Neutrophil (primary cell): ENCODE data around the gene GSPT1.

Experiments used
- H3K27ac ChIP-seq: fragments of 200-600 bp; sonication (generic); 2 replicates; pipeline ENCODE4 v1.5.1; 2016; ENCODE audit warnings: mild to moderate bottlenecking, moderate library complexity
- H3K27me3 ChIP-seq: fragments of 200-600 bp; sonication (generic); 2 replicates; pipeline ENCODE4 v1.6.0; 2016; ENCODE audit warnings: mild to moderate bottlenecking
- H3K36me3 ChIP-seq: fragments of 200-600 bp; sonication (generic); 2 replicates; pipeline ENCODE4 v1.5.1; 2017
- H3K4me1 ChIP-seq, 2 experiments: fragments of 200-600 bp in 1 of 2; sonication (generic) in 1 of 2; 1 replicate in 1 of 2; 2 replicates in 1 of 2; pipeline versions ENCODE4 v1.5.1 to v1.6.1; 2013 to 2016; ENCODE audit warnings: low read depth in 1 of 2, low read length in 1 of 2, mild to moderate bottlenecking in 1 of 2, moderate library complexity in 1 of 2; ENCODE audit not compliant: control insufficient read depth in 1 of 2, insufficient read depth in 1 of 2
- H3K4me3 ChIP-seq, 2 experiments: fragments of 200-600 bp in 1 of 2; sonication (generic) in 1 of 2; 1 replicate in 1 of 2; 2 replicates in 1 of 2; pipeline ENCODE4 v1.5.1; 2013 to 2016; ENCODE audit warnings: low read depth in 1 of 2, low read length in 1 of 2, mild to moderate bottlenecking in 1 of 2, moderate library complexity in 1 of 2
- H3K9me3 ChIP-seq: fragments of 200-600 bp; sonication (generic); 2 replicates; pipeline ENCODE4 v1.5.1; 2016
- TF ChIP-seq, protein P1 (sequence below): fragments of 200-600 bp; sonication (generic); IDR thresholded peaks from 2 replicates; pipeline ENCODE4 v1.5.1; 2016; ENCODE audit warnings: antibody characterized with exemption

Gene GSPT1

DNA sequence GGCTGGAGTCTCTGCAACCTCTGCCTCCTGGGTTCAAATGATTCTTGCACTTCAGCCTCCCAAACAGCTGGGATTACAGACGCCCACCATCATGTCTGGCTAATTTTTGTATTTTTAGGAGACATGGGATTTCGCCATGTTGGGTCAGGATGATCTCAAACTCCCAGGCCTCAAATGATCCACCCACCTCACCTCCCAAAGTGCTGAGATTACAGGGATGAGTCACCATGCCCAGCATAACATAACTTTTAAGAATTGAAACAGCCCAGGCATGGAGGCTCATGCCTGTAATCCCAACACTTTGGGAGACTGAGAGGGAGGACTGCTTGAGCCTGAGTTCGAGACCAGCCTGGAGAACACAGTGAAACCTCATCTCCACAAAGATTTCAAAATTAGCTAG lies 66.9 kb downstream of the GSPT1 start:
- H3K4me1 ChIP-seq = peaks cover 22 to 23% of the 10 kb centered on the region in 2 experiments
- no peaks in the 10 kb centered on the region for H3K9me3 ChIP-seq
- no peaks in the 10 kb centered on the region for H3K27me3 ChIP-seq
- H3K36me3 ChIP-seq = peaks cover 28% of the 10 kb centered on the region
- H3K27ac ChIP-seq = no peak overlapping the region
- TF ChIP-seq, protein P1, sequence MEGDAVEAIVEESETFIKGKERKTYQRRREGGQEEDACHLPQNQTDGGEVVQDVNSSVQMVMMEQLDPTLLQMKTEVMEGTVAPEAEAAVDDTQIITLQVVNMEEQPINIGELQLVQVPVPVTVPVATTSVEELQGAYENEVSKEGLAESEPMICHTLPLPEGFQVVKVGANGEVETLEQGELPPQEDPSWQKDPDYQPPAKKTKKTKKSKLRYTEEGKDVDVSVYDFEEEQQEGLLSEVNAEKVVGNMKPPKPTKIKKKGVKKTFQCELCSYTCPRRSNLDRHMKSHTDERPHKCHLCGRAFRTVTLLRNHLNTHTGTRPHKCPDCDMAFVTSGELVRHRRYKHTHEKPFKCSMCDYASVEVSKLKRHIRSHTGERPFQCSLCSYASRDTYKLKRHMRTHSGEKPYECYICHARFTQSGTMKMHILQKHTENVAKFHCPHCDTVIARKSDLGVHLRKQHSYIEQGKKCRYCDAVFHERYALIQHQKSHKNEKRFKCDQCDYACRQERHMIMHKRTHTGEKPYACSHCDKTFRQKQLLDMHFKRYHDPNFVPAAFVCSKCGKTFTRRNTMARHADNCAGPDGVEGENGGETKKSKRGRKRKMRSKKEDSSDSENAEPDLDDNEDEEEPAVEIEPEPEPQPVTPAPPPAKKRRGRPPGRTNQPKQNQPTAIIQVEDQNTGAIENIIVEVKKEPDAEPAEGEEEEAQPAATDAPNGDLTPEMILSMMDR = no peak
- no peak overlapping the region for H3K4me3 ChIP-seq

DNA sequence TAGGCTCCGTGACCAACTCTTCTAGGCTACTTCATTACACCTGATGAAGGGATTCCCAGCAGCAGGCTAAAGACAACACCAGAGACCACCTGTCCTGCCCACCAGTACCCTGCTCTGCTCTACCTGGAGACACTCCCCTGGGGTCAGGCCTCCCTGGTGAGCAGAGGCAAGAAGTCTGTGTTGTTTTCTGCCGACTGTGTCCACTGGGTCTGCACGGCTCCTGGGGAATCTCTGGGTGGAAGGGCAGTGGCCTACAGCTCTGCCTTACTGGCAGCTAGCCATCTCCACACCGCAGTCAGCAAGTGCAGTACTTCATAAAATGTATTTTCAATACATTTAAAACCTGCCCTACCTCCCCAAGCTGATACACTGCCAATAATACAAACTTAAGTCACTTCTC lies 71.3 kb downstream of the GSPT1 start:
- no peak overlapping the region for H3K27ac ChIP-seq
- H3K27me3 ChIP-seq = no peaks in the 10 kb centered on the region
- no peak overlapping the region for H3K4me3 ChIP-seq
- H3K9me3 ChIP-seq = no peaks in the 10 kb centered on the region
- no peaks in the 10 kb centered on the region for H3K4me1 ChIP-seq
- peaks cover 53% of the 10 kb centered on the region for H3K36me3 ChIP-seq
- TF ChIP-seq, protein P1 = no peak

GRCh38 chr16:11843861-11844260 lies 71.9 kb downstream of the GSPT1 start:
- H3K4me1 ChIP-seq = no peaks in the 10 kb centered on the region
- no peaks in the 10 kb centered on the region for H3K9me3 ChIP-seq
- H3K27me3 ChIP-seq = no peaks in the 10 kb centered on the region
- TF ChIP-seq, protein P1 = no peak
- no peak overlapping the region for H3K4me3 ChIP-seq
- H3K36me3 ChIP-seq = peaks cover 56% of the 10 kb centered on the region
- no peak overlapping the region for H3K27ac ChIP-seq

GRCh38 chr16:11843206-11843605 lies 72.5 kb downstream of the GSPT1 start:
- H3K9me3 ChIP-seq = no peaks in the 10 kb centered on the region
- no peaks in the 10 kb centered on the region for H3K4me1 ChIP-seq
- no peaks in the 10 kb centered on the region for H3K27me3 ChIP-seq
- H3K36me3 ChIP-seq = peaks cover 61% of the 10 kb centered on the region
- H3K27ac ChIP-seq = no peak overlapping the region
- no peak overlapping the region for H3K4me3 ChIP-seq
- TF ChIP-seq, protein P1 = no peak

DNA sequence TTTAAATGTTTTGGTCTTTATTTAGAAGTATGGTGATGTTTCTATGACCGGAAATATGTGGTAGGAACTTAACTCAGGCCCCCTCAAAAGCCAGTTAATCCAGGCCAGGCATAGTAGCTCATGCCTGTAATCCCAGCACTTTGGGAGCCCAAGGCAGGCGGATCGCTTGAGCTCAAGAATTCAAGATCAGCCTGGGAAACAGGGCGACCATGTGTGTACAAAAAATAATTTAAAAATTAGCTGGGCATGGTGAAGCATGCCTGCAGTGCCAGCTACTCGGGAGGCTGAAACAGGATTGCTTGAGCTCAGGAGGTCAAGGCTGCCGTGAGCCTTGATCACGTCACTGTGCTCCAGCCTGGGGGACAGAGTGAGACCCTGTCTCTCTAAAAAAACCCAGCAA lies 74.7 kb downstream of the GSPT1 start:
- H3K27ac ChIP-seq = no peak overlapping the region
- no peaks in the 10 kb centered on the region for H3K9me3 ChIP-seq
- TF ChIP-seq, protein P1 = no peak
- H3K4me1 ChIP-seq = no peaks in the 10 kb centered on the region
- H3K4me3 ChIP-seq = no peak overlapping the region
- H3K36me3 ChIP-seq = peaks cover 68% of the 10 kb centered on the region
- no peaks in the 10 kb centered on the region for H3K27me3 ChIP-seq
